Activated effector memory CD4-positive, alpha-beta T cell treated with Interleukin-2 at 50 U/mL for 16 hours (primary cell): ENCODE data around the gene GPR89A.
"Not testable (repeated sequence)": the region's sequence is repeated elsewhere in the genome, so short reads cannot be mapped to it uniquely, and the experiment has no call there.

Experiments used
- DNase-seq: peaks from one replicate; pipeline ENCODE4 v3.0.0-alpha.2; 2020

Gene GPR89A

DNA sequence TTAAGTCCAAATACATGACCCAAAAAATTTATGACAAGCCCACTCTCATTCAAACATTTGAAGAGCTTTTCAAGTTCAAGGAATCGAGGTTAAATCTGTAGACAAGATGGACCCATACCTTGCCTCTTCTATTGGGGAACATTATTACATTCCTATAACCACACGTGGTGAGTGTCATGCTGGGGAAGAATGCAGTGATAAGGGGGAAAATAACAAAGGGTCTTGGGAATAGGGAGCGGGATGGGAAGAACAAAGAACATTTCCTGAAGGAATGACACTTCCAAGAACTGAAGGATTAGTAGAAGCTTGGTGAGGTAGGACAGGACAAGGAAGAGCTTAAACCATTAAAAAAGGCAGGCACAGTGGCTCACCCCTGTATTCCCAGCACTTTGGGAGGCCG is 80.5 kb downstream of the GPR89A start:
- DNase-seq, result no peak

DNA sequence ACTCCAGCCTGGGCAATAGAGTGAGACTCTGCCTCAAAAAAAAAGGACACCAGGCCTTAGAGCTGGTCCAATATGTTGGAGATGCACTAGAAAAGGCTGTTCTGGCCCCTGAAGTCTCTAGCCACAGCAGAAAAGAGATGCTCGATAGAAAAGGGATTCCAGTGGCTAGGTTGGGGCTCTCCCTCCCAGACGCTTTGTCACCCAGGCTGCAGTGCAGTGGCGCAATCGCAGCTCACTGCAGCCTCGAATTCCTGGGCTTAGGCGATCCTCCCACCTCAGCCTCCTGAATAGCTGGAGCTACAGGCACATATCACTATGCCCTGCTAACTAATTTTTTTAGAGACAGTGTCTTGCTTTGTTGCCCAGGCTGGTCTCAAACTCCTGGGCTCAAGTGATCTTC is 81.1 kb downstream of the GPR89A start:
- no peak for DNase-seq

DNA sequence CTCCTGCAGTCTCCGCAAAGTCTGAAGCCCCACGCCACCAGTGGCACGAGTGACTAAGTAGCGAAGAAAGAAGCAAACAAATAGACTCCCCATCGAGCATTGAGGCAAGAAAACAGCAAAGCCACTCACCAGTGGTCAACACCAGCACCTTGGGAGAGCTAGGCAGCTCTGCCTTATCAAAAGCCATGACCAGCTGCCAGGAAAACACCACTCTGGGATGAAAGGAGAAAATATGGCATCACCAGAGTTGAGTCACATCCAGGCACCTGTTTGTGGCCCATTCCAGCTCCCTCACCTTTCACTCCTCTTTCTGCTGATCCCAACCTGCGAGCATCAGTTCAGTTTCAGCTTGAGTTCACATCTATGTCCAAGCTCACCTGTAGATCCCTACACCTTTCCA is 82.1 kb downstream of the GPR89A start:
- no peak for DNase-seq

DNA sequence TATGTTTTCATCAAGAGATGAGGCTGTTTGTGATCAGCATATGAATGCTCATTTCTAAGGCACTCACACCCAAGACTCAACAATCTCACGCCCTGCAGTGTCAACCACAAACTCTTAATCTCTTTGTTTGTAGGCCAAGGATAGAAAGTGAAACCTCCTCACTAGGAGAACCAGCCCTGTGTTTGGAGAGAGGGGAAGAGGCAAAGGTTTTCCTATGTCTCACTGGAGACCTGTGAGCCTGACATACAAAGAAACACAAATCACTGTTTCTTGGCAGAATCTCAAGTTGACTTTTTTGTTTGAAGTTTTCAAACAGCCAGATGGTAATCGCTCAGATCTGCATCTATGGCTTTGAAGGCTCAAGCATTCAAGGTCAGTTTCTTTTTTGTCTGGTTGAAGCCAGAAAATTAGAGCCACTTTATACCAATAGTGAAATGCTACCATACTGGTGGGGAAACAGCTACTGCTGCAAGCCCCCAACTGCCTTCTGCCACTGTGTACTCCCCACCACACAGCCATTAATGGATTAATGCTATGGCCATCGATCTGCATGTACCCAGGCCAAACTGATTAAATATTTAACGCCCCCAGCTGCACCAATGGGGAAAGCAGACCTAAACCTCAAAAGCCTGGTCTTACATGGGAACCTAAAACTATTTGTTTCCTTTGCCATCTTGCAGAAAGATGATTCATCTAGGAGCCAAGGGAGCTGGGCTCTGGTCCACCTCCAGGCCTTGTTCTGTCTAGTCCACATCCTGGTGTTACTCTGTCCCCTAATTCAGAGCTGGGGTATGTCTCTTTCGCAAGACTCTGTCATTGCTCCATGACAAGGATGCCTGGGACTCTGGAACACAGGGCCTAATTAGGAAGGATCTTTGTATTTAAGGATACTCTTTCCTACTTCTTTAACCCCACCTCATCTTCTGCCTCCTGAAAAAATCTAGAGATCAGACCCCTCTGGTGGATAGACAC is 83.1 kb downstream of the GPR89A start:
- no peak for DNase-seq

DNA sequence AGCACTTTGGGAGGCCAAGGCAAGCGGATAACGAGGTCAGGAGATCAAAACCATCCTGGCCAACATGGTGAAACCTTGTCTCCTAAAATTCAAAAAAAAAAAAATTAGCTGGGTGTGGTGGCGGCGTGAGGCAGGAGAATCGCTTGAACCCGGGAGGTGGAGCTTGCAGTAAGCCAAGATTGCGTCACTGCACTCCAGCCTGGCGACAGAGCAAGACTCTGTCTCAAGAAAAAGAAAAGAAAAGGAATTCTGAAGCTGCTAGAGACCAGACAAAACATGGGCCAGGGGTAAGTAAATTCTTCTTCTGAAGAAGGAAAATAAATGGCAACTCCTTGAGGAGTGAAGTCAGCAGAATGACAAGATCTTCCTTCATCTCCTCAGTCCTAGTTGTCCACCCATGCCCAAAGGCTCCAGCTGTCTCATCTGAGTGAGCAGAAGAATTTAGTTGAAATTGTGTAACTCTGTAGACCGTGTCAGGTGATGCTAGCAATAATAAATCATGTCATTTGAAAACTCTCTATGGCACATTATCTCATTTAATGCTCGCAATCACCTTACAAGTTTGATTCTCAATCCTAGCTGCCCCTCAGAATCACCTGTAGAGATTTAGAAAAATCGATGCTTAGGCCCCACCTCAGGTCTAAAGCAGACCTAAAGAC is 85.1 kb downstream of the GPR89A start:
- DNase-seq, result no peak

DNA sequence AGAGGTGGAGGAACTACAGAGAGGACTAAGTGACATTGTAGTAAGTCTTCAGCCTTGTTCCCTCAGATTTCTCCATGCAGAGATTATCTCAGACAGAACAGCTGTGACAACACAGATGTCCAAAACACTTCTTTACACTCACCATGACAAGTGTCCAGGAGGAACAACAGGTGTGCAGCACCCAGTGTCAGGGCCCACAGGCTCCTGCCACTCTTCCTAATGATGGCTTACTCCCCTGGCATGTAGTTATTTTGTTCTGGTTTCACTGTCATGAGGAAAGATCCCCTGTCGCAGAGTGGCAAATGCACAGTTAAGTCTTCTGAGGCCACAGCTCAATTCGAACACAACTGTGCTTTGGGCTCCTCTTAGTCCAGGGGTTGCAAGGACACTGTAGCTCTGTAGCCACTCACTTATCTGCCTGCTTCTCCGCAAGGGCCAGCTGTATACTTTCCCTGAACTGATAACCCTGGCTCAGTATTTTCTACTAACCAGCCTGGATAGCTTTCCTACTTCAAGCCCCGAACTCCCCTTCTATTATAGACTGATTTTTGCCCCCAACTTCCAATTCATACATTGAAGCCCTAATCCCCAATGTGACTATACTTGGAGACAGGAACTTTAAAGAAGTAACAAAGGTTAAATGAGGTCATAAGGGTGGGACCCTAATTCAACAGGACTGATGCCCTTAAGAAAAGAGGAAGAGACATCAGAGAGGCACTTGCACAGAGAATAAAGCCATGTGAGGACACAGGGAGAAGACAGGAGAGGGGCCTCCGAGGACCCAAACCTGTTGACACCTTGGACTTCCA is 88.2 kb downstream of the GPR89A start:
- DNase-seq, result no peak

DNA sequence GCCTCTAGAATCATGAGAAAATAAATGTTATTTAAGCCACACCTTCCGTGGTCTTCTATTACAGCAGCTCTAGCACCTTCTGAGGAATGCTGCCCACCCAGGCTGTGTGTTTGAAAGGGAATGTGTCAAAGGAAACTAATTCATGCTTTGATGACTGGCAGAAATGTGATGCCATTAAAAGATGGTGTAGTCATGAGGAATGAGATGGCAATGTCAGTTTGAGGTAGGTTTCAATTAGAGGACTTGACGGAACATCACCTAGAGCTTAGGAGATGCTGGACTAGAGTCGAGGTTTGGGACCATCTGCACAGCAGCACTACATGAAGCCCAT is 88.8 kb downstream of the GPR89A start:
- no peak for DNase-seq

DNA sequence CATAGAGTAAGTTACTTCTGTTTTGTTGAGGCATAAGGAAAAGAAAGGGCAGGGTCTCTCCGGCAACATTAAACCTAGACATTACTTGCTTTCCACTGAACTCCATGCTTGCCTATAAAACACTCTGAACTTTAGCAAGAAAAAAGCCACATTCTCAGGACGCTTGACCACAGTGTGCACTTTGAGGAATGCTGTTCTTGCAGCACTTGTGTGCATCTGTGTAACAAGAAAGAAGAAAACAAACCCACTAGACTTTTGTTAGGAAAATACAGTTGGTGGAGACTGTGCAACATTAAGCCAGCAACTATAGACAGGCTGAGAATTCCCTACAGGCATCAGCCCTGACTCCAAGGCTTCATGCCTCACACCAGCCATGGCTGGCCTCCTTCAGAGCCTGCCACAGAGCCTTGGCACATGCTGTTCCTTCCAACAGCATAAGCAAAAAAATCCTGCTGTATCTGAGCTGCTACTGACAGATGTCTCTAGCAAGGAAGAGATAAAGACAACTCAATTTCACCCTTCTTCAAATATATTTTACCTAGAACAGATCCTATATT is 93.6 kb downstream of the GPR89A start:
- DNase-seq, result no peak

DNA sequence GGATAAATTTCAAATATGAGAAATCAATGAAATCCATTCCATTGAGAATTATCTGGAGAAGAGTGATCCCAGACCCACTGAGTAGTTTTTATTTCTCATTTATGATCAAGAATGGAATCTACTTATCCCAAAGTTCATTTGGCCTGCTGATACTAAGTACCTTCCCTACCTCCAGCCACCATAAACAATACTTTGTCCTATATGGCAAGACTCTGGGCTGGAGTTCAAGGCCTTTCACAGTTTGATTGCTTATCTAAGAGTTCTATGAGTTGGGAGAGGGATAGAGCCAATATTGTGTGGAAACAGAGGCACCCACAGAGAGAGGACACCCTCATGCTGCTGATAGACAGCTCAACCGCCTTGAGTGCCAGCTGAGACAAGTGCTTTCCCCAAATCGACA is 94.3 kb downstream of the GPR89A start:
- no peak for DNase-seq

DNA sequence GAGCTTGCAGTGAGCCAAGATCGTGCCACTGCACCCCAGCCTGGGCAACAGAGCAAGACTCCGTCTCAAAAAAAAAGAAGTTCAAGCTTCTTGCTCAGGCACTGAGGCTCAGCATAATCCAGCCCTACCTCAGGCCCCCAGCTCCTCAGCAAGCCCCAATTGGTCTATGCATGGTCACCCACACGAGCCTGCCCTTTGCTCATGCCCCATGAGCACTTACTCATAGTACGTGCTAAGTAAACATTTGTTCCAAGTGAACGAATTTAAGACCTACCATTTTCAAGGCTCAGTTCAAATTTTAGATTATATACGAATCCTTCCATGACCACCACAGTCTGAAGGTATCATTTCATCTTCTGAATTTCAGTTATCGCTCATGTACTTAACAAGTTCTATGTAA is 95.0 kb downstream of the GPR89A start:
- no peak for DNase-seq

DNA sequence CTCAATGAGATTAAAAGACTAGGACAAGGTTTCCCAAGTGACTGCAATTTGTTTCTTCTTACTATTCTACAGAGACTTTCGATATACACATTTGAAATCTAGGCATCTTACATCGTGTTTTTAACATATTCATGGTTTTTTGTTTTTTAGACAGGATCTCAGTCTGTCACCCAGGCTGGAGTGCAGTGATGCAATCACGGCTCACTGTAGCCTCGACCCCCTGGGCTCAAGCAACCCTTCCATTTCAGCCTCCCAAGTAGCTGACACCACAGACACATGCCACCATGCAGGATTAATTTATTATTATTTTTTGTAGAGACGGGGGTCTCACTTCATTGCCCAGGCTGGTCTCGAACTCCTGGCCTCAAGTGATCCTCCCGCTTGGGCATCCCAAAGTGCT is 97.8 kb downstream of the GPR89A start:
- no peak for DNase-seq

DNA sequence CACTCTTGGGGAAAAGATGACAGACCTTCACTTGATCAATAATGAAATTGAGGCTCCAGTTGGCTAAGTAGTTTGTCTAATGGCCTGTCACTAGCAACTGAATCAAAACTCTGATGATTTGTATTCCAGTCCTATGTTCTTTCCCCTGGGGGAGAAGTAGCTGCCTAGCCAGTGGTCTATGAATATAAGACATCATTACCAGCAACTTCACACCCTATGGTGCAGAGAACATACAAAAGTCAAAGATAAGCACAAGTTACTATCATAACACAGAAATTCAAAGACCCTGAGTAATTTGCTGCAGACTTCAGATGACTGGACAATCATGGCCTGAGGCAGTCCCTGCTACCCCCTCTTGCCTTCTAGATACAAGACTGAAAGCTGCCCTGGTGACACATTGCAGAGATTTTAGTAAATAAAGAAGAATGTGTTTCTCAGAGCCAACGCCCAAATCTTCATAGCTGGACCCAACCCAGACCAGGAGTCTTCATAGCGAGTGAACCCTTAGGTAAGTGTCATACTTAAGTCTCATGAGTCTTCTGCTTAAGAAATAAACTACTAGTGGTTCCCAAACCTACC is 98.4 kb downstream of the GPR89A start:
- DNase-seq, result no peak

DNA sequence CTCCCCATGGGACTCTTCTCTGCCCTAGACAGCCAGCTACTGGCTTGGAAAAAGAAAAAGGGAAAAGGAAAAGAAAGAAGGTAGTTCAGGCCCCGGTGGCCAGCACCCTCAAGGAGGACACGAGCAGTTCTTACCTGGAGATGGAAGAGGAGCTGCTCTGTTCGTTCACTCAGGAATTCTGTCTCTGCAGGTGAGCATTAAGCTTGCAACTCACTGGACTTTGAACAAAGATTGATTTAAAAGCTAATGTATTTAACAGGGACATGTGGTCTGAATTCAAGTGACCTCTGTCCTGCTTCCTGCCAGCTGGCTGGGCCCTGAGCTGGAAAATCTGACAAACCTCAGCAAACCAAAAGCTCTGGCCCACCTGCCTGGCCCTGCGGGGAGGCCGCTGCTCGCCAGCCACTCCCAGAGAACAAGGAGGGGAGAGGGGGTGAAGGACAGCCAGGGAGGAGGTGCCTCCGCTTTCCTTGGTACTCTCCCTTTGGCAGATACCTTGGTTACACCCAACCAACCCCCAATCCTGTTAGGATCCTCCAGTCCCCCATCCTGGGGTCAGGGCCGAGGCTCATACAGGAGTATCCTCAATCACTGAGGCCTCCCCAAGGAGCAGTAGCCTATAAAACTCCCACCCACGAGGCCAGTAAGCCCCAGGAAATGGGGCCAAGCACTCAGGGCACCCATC is 99.5 kb downstream of the GPR89A start, which contains the start of gene PDZK1:
PDZK1 (minus strand) TSS at position 186 of the 685 bp plus-strand sequence. CDS start 19,347 bp downstream, outside the sequence.
- no peak for DNase-seq

DNA sequence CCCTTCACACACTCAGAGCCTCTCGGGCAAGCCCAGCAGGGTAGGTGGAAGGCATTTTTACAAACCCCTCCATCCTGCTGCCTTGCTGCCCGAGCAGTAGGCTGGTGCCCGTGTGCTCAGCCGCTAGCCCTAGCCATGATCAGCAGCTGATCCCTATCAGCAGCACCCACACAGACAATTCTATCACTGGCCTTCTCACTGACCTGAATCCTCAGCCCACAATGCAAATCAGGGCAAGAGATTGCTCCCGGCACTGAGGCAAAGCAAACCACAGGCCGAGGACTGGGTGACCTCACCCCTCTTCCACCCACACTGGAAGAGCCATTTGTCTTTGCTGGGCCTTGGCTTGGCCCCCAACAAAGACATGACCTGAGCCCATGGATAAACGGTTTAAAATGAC is 100.3 kb downstream of the GPR89A start:
- DNase-seq, result no peak

DNA sequence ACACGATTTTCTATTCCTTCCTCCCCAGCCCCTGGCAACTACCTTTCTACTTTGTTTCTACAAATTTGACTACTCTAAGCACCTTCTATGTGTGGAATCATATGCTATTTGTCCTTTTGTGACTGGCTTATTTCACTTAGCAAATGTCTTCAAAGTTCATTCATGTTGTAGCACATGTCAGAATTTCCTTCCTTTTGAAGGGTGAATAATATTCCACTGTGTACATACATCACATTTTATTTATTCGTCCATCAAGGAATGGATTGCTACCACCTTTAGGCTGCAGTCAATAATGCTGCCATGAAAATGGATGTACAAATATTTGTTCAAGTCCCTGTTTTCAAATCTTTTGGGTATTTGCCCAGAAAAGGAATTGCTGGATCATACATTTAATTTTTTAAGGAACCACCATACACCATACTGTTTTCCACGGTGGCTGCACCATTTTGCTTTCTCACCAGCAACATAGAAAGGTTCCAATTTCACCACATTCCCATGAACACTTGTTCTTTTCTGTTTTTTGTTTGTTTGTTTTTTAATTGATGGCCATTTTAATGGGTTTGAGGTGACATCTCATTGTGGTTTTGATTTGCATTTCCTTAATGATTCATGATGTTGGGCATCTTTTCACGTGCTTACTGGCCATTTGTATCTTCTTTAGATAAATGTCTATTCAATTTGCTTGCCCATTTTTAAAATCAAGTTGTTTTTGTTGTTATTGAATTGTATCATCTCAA is 102.7 kb downstream of the GPR89A start:
- DNase-seq, result no peak

DNA sequence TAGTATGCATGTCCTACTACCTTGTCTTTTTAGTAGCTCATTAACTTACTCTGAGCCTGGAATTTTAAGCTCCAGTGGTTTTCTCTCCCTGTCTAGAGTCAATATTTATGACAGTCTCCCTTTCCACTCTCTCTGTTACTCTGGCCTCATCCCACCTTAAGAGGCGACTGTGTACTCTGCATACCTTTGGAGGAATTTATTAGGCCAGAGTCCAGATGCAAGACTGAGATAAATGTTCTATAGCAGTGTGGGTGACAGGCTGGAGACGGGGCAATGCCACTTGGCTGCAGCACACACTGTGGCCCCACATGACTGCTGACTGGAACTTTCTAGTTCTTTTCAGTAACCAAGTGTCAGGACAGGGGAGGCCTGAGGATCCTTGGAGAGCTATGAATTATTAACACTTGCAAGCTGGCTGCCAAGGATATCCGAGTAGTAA is 103.4 kb downstream of the GPR89A start:
- no peak for DNase-seq

DNA sequence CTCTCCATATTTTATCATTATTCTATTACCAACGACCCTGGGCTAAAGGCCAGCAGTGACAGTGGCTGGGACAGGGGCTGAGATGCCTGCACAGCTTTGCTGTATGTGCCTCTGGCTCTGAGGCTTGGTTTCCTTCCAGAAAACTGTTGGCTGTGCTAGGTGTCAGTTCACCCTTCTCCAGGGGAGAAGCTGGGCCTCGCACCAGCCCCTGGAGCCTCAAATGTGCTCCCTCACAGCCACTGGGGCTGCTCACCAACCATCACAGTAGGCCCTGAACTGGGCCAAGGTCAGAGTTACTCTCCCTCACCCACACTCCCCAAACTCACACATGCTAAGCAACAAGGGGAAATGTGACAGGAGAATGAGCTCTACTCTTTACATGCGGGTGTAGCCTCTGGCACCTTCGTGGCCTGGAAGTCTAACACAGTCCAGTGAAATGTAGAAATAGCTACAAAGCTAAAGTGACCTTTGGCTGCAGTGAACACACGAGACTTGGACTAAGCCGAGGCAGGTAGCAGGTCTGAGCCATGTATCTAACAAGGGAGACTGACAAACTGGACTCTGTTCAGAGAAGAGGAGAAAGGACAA is 106.8 kb downstream of the GPR89A start:
- DNase-seq, result no peak

DNA sequence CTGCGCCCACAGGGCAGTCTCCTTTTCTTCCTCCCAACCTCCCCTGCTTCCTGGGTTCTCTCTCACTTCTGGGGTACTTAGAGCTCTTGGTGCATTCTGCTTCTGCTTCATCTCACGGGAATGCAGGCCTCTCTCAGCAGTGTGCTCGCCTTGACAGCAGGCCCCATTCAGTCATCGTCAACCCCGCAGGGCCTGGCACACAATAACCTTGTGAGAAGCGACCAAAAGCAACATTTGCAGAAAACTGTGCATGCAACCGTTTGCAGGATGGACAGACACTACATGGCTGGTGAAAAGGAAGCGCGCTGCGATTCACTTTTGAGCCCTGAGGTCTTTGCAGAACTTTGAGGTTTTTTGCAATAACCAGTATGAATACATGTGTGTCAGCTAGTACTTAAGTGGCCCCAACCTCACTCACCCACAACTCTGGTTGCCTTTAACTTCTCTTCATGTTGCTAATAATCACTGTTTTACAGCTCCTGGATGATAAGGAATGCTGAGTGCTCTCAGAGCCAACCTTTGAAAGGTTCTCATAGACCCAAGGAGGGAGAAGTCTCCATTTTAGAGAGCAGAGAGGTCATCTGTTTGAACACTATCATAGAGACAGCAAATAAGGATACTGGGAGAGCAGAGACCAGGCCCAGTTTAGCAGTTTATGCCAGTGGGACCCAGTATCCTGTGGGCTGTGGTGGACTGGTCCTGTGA is 109.0 kb downstream of the GPR89A start:
- no peak for DNase-seq

DNA sequence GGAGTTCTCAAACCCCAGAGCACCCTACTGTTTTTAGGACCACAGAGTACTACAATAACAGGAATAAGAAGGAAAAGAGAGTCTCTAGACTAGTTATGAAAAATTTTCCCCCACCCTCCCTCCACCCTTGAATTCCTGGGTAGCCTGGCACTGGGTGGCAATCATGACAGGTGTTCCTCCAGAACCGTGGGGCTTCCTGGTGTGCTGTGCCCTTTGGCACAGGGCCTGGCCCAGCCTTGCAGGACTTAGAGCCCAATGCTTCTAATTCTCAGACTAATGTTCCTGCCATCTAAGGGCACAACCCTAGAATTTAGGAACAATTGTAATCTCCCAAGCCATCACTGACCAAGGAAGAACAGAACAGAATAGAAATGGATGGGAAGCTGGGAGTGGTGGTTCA is 110.0 kb downstream of the GPR89A start:
- no peak for DNase-seq

DNA sequence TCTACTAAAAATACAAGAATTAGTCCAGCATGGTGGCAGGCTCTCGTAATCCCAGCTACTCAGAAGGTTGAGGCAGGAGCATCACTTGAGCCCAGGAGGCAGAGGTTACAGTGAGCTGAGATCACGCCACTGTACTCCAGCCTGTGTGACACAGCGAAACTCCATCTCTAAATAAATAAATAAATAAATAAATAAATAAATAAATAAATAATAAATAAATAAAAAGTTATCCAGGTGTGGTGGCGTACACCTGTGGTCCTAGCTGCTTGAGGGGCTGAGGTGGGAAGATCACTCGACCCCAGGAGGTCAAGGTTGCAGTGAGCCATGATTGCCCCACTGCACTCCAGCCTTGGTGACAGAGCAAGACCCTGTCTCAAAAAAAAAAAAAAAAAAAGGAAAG is 110.7 kb downstream of the GPR89A start:
- not testable (repeated sequence) for DNase-seq
